Left hindlimb (tissue), 1 donor: ENCODE measurements around the gene DPT.

Experiments used
- DNase-seq: peaks from one replicate; pipeline ENCODE4 v3.0.0-alpha.2; 2018

The DPT gene

GRCh38 chr1:168697356-168698126 is 31.5 kb downstream of the DPT start:
- DNase-seq, result no peak

DNA sequence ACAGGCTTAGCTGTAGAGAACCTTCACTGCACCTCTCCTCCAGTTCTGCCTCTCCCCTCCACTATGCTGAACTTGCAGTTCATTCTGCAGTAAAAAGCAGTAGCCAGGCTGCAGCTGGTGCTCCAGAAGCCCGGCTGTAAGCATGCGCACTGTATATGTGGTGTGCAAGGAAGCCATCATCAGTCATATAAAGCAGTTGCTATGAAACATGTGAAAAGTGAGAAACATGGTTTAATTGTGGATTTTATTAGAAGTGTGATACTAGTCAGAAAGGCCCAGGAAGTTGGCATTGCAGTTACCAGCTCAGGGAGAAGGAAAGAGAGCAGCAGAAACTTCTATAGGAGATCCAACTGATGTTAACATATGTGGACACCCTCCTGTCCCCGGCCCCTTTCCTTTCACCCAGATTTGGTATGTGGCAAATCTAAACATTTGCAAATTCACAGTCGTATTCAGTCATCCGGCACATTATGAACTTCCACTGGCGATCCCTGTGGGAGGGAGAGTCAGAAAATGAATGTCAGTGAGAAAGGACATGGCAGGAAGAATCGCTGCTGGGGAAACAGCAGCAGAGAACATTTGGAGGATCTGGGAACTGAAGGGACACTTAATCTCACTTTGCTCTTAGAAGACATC is 32.8 kb downstream of the DPT start:
- no peak for DNase-seq

DNA sequence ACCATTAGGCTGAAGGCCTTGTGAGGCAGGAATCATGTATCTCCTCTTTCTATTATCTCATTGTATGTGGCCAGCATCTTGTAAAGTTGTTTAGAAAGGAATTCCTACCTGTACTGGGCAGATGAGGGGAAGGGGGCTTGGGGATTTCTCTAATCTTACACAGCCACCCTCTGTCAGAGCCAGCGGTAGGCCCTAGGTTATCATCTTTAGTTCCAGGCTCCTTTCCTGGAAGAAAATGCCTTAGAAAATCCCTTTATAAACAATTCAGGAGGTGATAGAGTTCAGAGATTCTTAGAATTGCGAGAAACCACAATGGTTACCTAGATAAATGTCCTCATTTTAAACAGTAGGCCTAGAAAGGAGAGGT is 35.2 kb downstream of the DPT start:
- no peak for DNase-seq

- DNase-seq, result no peak
These were observed 35.7 kb downstream of the DPT start for GRCh38 chr1:168693197-168693871.

DNA sequence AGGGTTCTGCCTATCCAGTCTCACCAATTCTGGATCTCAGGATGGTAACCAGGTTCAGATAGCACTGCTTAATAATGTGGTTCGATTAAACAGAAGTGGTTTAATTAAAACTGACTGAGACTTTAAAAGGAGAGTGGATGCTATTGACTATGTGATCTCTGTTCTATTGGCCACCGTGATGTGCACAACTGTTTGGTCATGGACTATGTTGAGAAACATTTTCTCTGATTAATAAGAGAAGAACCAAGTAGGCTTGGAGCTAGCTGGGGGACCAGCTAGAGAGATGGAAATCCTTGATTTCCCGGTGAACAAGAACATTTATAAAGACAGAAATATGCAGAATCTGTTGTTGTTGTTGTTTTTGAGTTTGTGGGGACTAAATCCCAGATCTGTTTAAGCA is 36.5 kb downstream of the DPT start:
- DNase-seq, result no peak

DNA sequence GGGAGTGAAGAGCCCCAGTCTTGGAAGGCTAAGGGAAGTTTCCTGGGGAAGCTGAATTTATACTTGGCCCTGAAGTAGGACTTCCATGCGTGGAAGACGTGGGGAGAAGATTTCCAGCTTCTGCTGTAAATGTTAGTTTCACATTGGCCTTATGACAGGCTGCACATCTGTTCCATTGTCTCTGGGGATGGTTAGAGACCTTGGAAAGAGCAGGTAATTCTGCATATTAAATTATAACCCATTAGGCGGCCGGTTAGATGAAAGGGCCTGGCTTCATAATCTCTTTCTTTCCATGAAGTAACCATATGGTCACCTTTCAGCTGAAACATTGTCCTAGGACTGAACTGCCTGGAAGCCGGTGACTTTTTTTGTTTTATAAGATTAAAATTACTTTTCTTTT is 37.5 kb downstream of the DPT start:
- DNase-seq, result no peak

DNA sequence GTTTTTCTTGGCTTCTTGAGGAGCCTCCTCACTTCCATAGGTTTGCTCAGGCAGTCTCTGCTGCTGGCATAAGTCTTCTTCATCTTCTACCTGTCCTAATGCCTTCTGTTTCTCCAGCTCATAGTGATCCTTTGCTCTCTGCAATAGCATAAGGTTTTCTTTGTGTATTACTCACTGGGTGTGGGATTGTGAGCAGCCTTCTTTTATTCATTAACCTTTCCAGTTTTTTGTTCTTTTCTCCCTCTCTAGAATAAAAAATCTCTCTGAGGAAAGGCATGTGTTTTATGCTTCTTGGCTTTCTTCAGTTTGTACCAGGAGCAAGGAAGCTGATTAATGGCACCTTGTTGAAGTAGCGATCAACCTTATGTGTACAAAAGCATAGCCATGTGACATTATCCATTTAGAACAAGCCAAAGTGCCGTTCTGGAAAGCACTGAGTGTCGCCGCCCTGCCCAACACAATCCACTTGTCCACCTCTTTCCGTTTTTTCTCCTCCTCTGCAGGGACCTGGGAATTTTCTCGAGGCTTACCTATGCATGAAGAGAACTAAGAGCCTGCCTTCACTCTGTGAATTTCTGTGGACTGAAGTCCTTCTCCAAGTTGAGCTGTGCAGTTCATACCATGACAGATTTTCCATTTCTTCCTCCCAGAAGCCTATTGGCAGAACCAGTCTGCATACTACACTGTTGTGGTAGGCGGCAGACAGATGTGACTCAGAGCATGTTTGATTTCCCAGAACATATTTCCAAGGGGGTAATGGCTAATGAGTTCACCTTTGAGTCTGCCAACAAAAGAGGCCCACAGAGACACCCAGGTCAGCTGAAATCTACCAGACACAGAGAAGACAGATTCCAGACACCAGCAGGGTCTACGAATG is 39.0 kb downstream of the DPT start:
- DNase-seq, result no peak

GRCh38 chr1:168689327-168689657 is 39.7 kb downstream of the DPT start:
- no peak for DNase-seq

- DNase-seq, result no peak
These were observed 40.2 kb downstream of the DPT start for GRCh38 chr1:168688644-168689326.

DNA sequence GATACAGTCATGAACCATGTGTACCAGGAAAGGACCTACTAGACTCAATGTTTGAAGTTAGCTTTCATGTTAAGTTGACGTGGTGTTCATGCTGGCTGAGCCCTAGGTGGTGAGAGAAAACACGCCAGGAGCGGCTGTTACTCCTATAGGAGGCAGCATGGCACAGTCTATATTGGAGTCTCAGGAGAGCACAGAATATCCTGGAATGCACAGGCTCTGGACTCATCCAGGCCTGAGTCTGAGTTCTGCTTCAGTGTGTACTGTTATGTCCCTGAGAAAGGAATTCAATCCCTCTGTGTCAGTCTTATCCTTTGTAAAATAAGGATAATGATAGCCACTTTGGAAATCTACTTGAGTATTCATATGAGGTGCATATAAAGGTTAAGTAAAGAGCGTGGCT is 41.2 kb downstream of the DPT start:
- no peak for DNase-seq

DNA sequence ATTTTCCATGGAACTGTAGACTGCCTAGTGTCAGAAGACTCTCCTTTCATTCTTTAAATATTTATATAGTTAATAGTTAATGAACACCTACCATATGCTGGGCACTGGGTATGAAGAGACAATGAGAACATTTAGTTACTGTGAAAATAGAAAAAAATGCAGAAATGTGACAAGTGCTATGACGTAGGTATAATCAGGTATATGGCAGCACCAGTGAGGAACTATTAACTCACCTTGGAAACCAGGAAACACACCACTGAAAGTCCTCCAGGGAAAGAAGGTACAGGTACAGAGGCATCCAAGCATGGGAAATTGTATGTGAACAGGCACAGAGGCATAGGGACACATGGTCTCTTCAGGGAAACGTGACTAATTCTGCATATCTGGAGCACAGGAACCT is 42.3 kb downstream of the DPT start:
- no peak for DNase-seq

GRCh38 chr1:168683871-168684270 is 45.1 kb downstream of the DPT start:
- DNase-seq, result no peak

GRCh38 chr1:168676861-168677260 is 52.1 kb downstream of the DPT start:
- no peak for DNase-seq

DNA sequence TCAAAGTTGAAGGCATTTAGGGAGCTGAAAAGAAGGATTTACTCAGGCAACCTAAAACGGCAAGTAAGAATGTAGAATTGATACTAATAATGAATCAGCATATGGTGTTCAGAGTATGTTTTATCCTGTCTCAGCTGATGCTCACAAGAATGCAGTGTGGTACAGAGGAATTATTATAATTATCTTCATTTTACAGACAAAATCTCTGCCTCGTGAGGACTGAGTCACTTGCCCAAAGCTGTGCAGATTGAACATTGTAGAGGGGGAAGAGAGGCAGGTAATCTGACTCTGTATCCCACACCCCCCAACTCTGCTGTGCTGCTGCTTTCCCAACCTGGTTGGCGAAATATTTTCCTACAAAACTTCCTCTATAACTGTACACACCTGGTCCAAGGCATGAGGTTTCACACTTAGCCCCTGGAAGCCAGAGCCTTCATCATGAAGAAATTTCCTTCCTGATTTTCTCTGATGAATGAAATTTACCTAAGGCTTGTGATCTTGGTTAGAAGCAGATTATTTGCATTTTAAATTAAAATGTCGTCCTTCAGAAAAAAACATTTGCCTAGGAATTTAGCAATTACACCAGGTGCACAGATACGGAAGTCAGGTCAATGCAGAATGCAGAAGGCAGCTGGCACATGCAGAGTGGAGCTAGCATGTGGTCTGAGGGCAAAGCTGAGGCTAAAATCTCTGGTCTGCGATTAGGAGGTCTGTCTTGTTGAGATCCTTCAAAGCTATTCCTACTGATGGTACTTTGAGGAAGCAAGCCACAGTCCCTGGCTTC is 52.8 kb downstream of the DPT start:
- DNase-seq, result no peak

- no peak for DNase-seq
These were observed 54.9 kb downstream of the DPT start for GRCh38 chr1:168673974-168674683.

GRCh38 chr1:168672278-168672677 is 56.7 kb downstream of the DPT start:
- no peak for DNase-seq

DNA sequence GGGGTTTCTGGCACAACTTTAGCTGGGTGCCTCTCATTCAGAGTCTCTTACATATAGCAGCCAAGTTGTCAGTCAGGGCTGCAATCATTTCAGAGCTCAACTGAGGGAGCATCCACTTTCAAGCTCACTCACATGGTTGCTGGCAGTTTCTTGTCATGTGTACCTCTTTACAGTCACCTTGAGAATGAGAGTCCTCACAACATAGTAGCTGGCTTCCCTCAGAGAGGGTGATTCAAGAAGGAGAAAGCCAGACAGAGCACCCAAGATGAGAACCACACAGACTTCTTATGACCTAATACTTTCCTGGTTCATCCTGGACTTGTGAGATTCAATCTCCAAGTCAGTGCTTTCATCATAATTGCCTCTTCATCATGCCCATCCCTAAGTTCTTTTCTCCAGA is 57.2 kb downstream of the DPT start:
- no peak for DNase-seq

DNA sequence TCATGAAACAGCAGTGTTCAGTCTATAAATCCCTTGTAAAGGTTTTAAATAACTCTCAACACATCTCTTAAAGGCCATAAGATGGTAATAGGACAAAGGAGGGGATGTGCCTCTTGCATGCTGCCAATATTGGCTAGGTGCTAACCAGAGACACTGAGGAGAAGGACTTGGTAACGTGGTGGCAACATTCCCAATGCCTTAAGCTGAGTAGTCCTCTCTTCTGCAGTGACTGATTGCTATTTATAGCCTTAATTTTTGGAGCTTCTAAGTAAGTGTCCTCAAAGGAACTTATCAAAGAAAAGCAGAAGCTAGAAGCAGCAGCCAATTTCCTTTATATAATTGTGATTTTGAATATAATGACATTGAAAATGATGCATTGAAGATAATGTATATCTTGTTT is 63.0 kb downstream of the DPT start:
- no peak for DNase-seq

DNA sequence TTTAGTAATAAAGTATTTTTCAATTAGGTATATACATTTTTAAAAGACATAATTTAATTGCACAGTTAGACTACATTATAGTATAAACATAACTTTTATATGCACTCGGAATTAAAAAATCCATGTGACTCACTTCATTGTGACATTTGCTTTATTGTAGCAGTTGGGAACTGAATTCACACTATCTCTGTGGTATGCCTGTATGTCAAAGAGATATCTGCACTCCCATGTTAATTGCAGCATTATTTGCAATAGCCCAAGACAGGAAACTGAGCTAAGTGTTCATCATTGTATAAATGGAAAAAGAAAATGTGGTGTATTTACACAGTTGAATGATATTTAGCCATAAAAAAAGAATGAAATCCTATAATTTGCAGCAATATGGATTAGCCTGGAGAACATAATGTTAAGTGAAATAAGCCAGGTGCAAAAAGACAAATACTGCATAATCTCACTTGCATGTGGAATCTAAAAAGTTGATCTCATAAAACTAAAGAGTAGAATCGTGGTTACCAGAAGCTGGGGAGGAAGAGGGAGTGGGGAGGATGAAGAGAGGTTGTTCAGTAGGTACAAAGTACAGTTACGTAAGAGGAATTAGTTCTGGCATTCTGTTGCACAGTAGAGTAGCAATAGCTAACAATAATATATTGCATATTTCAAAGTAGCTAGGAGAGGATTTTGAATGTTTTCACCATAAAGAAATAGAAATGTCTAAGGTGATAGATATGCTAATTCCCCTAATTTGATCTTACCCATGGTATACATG is 64.8 kb downstream of the DPT start:
- no peak for DNase-seq

DNA sequence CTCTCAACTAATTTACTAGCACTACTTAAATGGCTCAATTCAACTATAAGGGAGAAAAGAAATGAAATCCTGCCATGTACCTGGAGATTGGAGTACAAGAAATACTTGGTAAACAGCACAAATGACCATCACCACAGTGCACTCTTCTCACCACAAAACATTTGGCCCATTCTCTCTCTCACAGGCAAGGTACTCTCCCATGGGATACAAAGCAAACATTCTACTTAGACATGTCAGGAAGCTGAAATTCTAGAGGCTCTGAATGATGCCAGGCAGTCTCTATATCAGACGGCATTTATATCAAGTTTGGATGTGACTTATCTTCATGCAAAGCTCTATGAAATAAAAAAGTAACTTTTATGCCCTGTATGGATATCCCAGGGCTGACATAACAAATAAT is 72.5 kb downstream of the DPT start:
- DNase-seq, result no peak
